ENCODE measurements around the gene NOXO1.

GRCh38 chr16:1976951-1977874, 4.1 kb downstream of the NOXO1 start:
- TF ChIP-seq CTCF (IDR thresholded peaks at IDR 0.05) (no peak), EP300 (IDR thresholded peaks at IDR 0.05) (no peak), POLR2A (IDR thresholded peaks at IDR 0.05) (no peak), POLR2AphosphoS5 (IDR thresholded peaks at IDR 0.05) (no peak)

All from upper lobe of left lung (tissue), 4 donors.